SU-DHL-6 (cell line): Measurements from ENCODE around the gene PLAGL2.
"Not testable (repeated sequence)": the region's sequence is repeated elsewhere in the genome, so short reads cannot be mapped to it uniquely, and the experiment has no call there.

Source experiments
- EZH2phosphoT487 ChIP-seq: fragments of 200-600 bp; sonication (generic), shearing (Covaris generic); conservative IDR thresholded peaks from 2 replicates; pipeline ENCODE4 v1.6.1; 2018; ENCODE audit warnings: mild to moderate bottlenecking, antibody characterized with exemption, low read length, moderate library complexity, mixed read lengths
- TF ChIP-seq, protein P1 (sequence below): fragments of 200-600 bp; sonication (generic); IDR thresholded peaks from one replicate; pipeline ENCODE4 v1.5.1; 2017; ENCODE audit warnings: antibody characterized with exemption, mild to moderate bottlenecking, low read length, moderate library complexity; ENCODE audit not compliant: insufficient read depth, poor library complexity, severe bottlenecking

DNA sequence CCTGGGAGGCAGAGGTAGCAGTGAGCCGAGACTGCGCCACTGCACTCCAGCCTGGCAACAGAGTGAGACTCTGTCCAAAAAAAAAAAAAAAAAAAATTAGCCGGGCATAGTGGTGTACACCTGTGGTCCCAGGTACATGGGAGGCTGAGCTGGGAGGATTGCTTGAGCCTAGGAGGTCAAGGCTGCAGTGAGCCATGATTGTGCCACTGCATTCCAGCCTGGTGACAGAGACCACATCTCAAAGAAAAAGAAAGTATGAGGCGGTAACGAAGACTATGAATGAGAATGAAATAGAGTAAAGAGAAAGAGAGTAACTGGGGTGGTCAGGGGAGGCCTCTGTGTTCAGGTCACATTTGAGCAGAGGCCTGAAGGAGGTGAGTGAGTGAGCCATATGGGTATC is 38.7 kb upstream of the PLAGL2 start:
- TF ChIP-seq, protein P1, sequence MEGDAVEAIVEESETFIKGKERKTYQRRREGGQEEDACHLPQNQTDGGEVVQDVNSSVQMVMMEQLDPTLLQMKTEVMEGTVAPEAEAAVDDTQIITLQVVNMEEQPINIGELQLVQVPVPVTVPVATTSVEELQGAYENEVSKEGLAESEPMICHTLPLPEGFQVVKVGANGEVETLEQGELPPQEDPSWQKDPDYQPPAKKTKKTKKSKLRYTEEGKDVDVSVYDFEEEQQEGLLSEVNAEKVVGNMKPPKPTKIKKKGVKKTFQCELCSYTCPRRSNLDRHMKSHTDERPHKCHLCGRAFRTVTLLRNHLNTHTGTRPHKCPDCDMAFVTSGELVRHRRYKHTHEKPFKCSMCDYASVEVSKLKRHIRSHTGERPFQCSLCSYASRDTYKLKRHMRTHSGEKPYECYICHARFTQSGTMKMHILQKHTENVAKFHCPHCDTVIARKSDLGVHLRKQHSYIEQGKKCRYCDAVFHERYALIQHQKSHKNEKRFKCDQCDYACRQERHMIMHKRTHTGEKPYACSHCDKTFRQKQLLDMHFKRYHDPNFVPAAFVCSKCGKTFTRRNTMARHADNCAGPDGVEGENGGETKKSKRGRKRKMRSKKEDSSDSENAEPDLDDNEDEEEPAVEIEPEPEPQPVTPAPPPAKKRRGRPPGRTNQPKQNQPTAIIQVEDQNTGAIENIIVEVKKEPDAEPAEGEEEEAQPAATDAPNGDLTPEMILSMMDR = not testable (repeated sequence)
- not testable (repeated sequence) for TF ChIP-seq EZH2phosphoT487
